Left lung (tissue), 10 donors: ENCODE results near the gene GGACT. TPM values are rescaled to one million over a fixed set of nuclear protein-coding genes. Genes with fewer than 3 reads are reported as not detected.

Experiments used
- ATAC-seq: fragments of 200-7000 bp; cut with Tn5 transposase; one replicate; pipeline ENCODE4 v1.9.1; 2020; ENCODE audit warnings: moderate library complexity
- DNase-seq, 4 donors: peaks; one replicate each; pipeline ENCODE4 v3.0.0-alpha.2; 2013 to 2020
- H3K27ac ChIP-seq, 2 donors: fragments of 200-600 bp; sonication (generic) in 1 of 2; one replicate each; pipeline versions ENCODE4 v1.5.0 to v1.8.0; 2020 to 2021
- H3K27me3 ChIP-seq, 2 donors: fragments of 200-600 bp; sonication (generic) in 1 of 2; one replicate each; pipeline versions ENCODE4 v1.5.0 to v1.8.0; 2020 to 2021
- H3K36me3 ChIP-seq, 2 donors: fragments of 200-600 bp; sonication (generic) in 1 of 2; one replicate each; pipeline versions ENCODE4 v1.5.0 to v1.8.0; 2020 to 2021
- H3K4me1 ChIP-seq, 2 donors: fragments of 200-600 bp; one replicate each; pipeline ENCODE4 v1.8.0; 2021
- H3K4me3 ChIP-seq, 2 donors: fragments of 200-600 bp; sonication (generic) in 1 of 2; one replicate each; pipeline versions ENCODE4 v1.5.0 to v1.8.0; 2020 to 2021; ENCODE audit warnings: mild to moderate bottlenecking in 1 of 2
- H3K9me3 ChIP-seq, 2 donors: fragments of 200-600 bp; sonication (generic) in 1 of 2; one replicate each; pipeline versions ENCODE4 v1.5.0 to v1.8.0; 2020 to 2021
- CTCF ChIP-seq, 2 donors: fragments of 200-600 bp; sonication (generic) in 1 of 2; IDR thresholded peaks; one replicate each; pipeline versions ENCODE4 v1.5.0 to v1.8.0; 2021; ENCODE audit warnings: antibody characterized with exemption in 2 of 2
- intact Hi-C, 2 donors: fragments of 100-400 bp; cut with DNase I; formaldehyde crosslinking; loops; one replicate each; pipeline versions ENCODE4 v1.11.2 to v1.14.2; 2022
- polyA plus RNA-seq, 6 donors: library from polyadenylated mRNA; unstranded; fragments of 120-200 nt; gene quantifications; one replicate each; pipeline ENCODE4 v1.2.1, GENCODE V29; 2013; ENCODE audit not compliant: insufficient read length in 6 of 6
- total RNA-seq, 2 donors: library from RNA; stranded (reverse); fragmentation: NEBNext Ultra II Directional; extraction: Animal tissue kit (Norgen Biotek cat#: 25700); gene quantifications; one replicate each; pipeline ENCODE4 v1.2.1, GENCODE V29; 2021
- donor health status: DM: no; HTN: yes; CAD: no.
- donor health status: DM: no; HTN: no; CAD: no.

Gene GGACT
- total and polyA plus RNA-seq, 8 donors: 3.4 to 6.3 (median 4.5) TPM

DNA sequence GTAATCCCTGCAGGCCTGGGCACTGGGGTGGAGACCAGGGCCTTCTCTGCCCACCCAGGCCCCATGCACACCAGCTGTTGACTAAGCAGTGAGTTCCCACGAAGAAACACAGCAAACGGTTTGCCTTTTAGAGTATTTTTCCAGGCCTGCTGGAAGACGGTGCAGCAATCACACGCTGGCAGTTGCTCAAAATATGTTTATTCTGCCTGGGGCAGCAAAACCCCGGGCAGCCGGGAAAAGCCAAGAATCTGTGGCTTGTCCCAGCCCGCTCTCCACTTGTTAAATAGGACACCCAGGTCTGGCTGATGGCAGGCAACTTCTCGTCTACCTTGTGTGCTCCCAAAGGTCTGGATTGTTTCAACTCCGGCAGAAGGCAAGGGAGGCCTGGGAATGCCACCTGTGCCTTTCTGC, 40.8 kb downstream of the GGACT start:
- ATAC-seq (no peak), DNase-seq (peak in 1 of 4 donors; percentile 37)
- Histone ChIP-seq H3K4me1 (peaks cover 0 to 2% of the 10 kb centered on the region in 2 donors), H3K36me3 (no peaks in the 10 kb centered on the region), H3K9me3 (no peaks in the 10 kb centered on the region), H3K27me3 (no peaks in the 10 kb centered on the region), H3K4me3 (no peak overlapping the region), H3K27ac (peak overlapping the region in 1 of 2 donors; percentile 26)
- intact Hi-C loops: no loop called here
- TF ChIP-seq CTCF (IDR thresholded peaks at IDR 0.05): no peak

GRCh38 chr13:100546713-100547405, 41.7 kb downstream of the GGACT start:
- Histone ChIP-seq H3K4me1 (peaks cover 0 to 5% of the 10 kb centered on the region in 2 donors), H3K4me3 (no peak overlapping the region), H3K27ac (no peak overlapping the region), H3K27me3 (no peaks in the 10 kb centered on the region), H3K9me3 (no peaks in the 10 kb centered on the region), H3K36me3 (no peaks in the 10 kb centered on the region)
- no peak for TF ChIP-seq CTCF (IDR thresholded peaks at IDR 0.05)
- ATAC-seq: no peak
- intact Hi-C loops: no loop called here
- DNase-seq: peak in 1 of 4 donors; percentile 64

DNA sequence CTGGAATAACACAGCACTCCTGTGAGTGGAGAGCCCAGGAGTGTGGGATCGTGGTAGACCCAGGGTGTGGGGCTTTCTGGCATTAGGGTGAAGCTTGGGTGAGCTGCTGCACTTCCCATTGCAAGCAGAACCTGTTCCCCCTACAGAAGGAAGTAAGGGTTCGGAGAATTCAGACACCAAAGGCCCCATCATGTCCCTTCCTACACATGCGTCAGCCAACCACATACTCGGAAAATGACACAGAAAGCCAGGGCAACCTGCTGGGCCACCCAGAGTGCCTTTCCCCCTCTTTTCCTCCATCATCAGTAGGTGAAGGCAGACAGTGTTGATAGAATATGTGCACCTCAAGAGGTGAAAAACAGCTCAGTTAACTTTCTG, 42.9 kb downstream of the GGACT start:
- H3K9me3 ChIP-seq: no peaks in the 10 kb centered on the region
- no peak overlapping the region for H3K27ac ChIP-seq
- no peak overlapping the region for H3K4me3 ChIP-seq
- peaks cover 0 to 5% of the 10 kb centered on the region in 2 donors for H3K4me1 ChIP-seq
- no peaks in the 10 kb centered on the region for H3K36me3 ChIP-seq
- ATAC-seq (no peak), DNase-seq (no peak)
- intact Hi-C loops: no loop called here
- no peak for TF ChIP-seq CTCF (IDR thresholded peaks at IDR 0.05)
- H3K27me3 ChIP-seq: no peaks in the 10 kb centered on the region

GRCh38 chr13:100544866-100545683, 43.5 kb downstream of the GGACT start:
- ATAC-seq (peak; percentile 91), DNase-seq (peak in 2 of 4 donors; percentile 63 to 87)
- no peaks in the 10 kb centered on the region for H3K9me3 ChIP-seq
- no peaks in the 10 kb centered on the region for H3K36me3 ChIP-seq
- no peak overlapping the region for H3K27ac ChIP-seq
- H3K27me3 ChIP-seq: no peaks in the 10 kb centered on the region
- H3K4me3 ChIP-seq: no peak overlapping the region
- peaks cover 0 to 5% of the 10 kb centered on the region in 2 donors for H3K4me1 ChIP-seq
- no peak for TF ChIP-seq CTCF (IDR thresholded peaks at IDR 0.05)
- intact Hi-C loops: no loop called here
